Endodermal cell (in vitro differentiated cells): ENCODE measurements around the gene AGBL1. TPM values are rescaled to one million over a fixed set of nuclear protein-coding genes. Genes with fewer than 3 reads are reported as not detected.

Experiments
- DNase-seq: peaks from one replicate; pipeline ENCODE4 v3.0.0-alpha.2; 2017
- H3K27ac ChIP-seq: 2 replicates; pipeline ENCODE4 v1.5.1; 2013; ENCODE audit warnings: mild to moderate bottlenecking, low read depth, low read length, moderate library complexity
- H3K27me3 ChIP-seq: 2 replicates; pipeline ENCODE4 v1.6.1; 2013; ENCODE audit warnings: mild to moderate bottlenecking, low read length, moderate library complexity; ENCODE audit not compliant: insufficient read depth, control insufficient read depth, poor library complexity, severe bottlenecking
- H3K36me3 ChIP-seq: 2 replicates; pipeline ENCODE4 v1.7.0; 2013; ENCODE audit warnings: mild to moderate bottlenecking, low read length, moderate library complexity; ENCODE audit not compliant: control insufficient read depth, insufficient read depth
- H3K4me1 ChIP-seq: one replicate; pipeline ENCODE4 v1.7.0; 2013; ENCODE audit warnings: low read length; ENCODE audit not compliant: control insufficient read depth, insufficient read depth
- H3K4me3 ChIP-seq: 2 replicates; pipeline ENCODE4 v1.5.1; 2013; ENCODE audit warnings: mild to moderate bottlenecking, low read length, moderate library complexity
- H3K9ac ChIP-seq: 2 replicates; pipeline ENCODE4 v1.6.1; 2013; ENCODE audit warnings: mild to moderate bottlenecking, low read length, moderate library complexity; ENCODE audit not compliant: poor library complexity, severe bottlenecking; ENCODE audit errors: extremely low read depth
- H3K9me3 ChIP-seq: 2 replicates; pipeline ENCODE4 v1.6.1; 2013; ENCODE audit warnings: mild to moderate bottlenecking, low read length, moderate library complexity; ENCODE audit not compliant: control insufficient read depth
- H3K27ac Mint-ChIP-seq: 2 replicates; pipeline ENCODE4 v1.8.0; 2020; ENCODE audit warnings: mixed read lengths
- H3K27me3 Mint-ChIP-seq: 2 replicates; pipeline ENCODE4 v1.8.0; 2021; ENCODE audit warnings: mild to moderate bottlenecking, mixed read lengths; ENCODE audit not compliant: insufficient read depth
- H3K36me3 Mint-ChIP-seq: 2 replicates; pipeline ENCODE4 v1.8.0; 2020; ENCODE audit warnings: low read depth, mixed read lengths
- H3K4me1 Mint-ChIP-seq: 2 replicates; pipeline ENCODE4 v1.8.0; 2020; ENCODE audit warnings: mixed read lengths
- H3K4me3 Mint-ChIP-seq: 2 replicates; pipeline ENCODE4 v1.8.0; 2020; ENCODE audit warnings: mild to moderate bottlenecking, moderate library complexity, mixed read lengths
- H3K9me3 Mint-ChIP-seq: 2 replicates; pipeline ENCODE4 v1.8.0; 2020; ENCODE audit warnings: mild to moderate bottlenecking, mixed read lengths
- CTCF ChIP-seq: fragments of 200-600 bp; sonication (generic); conservative IDR thresholded peaks from 2 replicates; pipeline ENCODE4 v1.5.0; 2021; ENCODE audit warnings: antibody characterized with exemption, mild to moderate bottlenecking
- WGBS, 2 experiments: methylation state at CpG; one replicate each; pipeline versions ENCODE4 v1.1.5 to v1.1.7; 2013; ENCODE audit warnings: missing lambda C conversion rate in 2 of 2, mixed read lengths in 1 of 2; ENCODE audit not compliant: insufficient coverage in 1 of 2, insufficient read length in 1 of 2; 5-methylcytosine and 5-hydroxymethylcytosine counted together
- total RNA-seq, 2 donors: library from RNA; stranded (reverse); fragmentation: NEBNext Ultra II Directional in 1 of 2; extraction: Animal tissue kit (Norgen Biotek cat#: 25700) in 1 of 2; gene quantifications; 2 replicates in 1 of 2; 3 replicates in 1 of 2; pipeline ENCODE4 v1.2.1, GENCODE V29; 2021

The AGBL1 gene
- total RNA-seq, 2 donors from 2014 or later, result 0.07 to 0.11 TPM

GRCh38 chr15:86850939-86851338, 771.3 kb downstream of the AGBL1 start:
- no peaks in the 10 kb centered on the region for H3K27me3 ChIP-seq
- H3K9ac ChIP-seq, result no peak overlapping the region
- Mint-ChIP-seq H3K27ac (no peak overlapping the region), H3K27me3 (no peaks in the 10 kb centered on the region), H3K4me3 (no peak overlapping the region), H3K4me1 (peaks cover 10% of the 10 kb centered on the region), H3K9me3 (no peaks in the 10 kb centered on the region), H3K36me3 (no peaks in the 10 kb centered on the region)
- no peak for DNase-seq
- WGBS, 2 experiments, result 100% methylated on average over 1 of the region's 1 CpG; no CpG with 5 or more reads in 1 of the 2 experiments
- H3K36me3 ChIP-seq, result no peaks in the 10 kb centered on the region
- no peak overlapping the region for H3K4me3 ChIP-seq
- H3K9me3 ChIP-seq, result no peaks in the 10 kb centered on the region
- no peak overlapping the region for H3K27ac ChIP-seq
- peaks cover 4% of the 10 kb centered on the region for H3K4me1 ChIP-seq
- no peak for TF ChIP-seq CTCF

- no peak overlapping the region for H3K27ac ChIP-seq
- H3K9ac ChIP-seq, result no peak overlapping the region
- H3K27me3 Mint-ChIP-seq, result peaks cover 4% of the 10 kb centered on the region
- 94 to 95% methylated on average over 2 of the region's 2 CpGs for WGBS, 2 experiments
- H3K36me3 Mint-ChIP-seq, result no peaks in the 10 kb centered on the region
- no peak overlapping the region for H3K27ac Mint-ChIP-seq
- no peak overlapping the region for H3K4me3 ChIP-seq
- H3K4me1 Mint-ChIP-seq, result peaks cover 14% of the 10 kb centered on the region
- H3K4me3 Mint-ChIP-seq, result no peak overlapping the region
- H3K4me1 ChIP-seq, result peaks cover 6% of the 10 kb centered on the region
- H3K9me3 ChIP-seq, result no peaks in the 10 kb centered on the region
- H3K27me3 ChIP-seq, result no peaks in the 10 kb centered on the region
- no peak for DNase-seq
- H3K36me3 ChIP-seq, result no peaks in the 10 kb centered on the region
- TF ChIP-seq CTCF, result no peak
- H3K9me3 Mint-ChIP-seq, result no peaks in the 10 kb centered on the region
Measured at GRCh38 chr15:86852741-86853140, 773.1 kb downstream of the AGBL1 start.

- Histone ChIP-seq H3K9ac (no peak overlapping the region), H3K4me1 (peaks cover 6% of the 10 kb centered on the region), H3K27me3 (no peaks in the 10 kb centered on the region), H3K36me3 (no peaks in the 10 kb centered on the region), H3K27ac (no peak overlapping the region), H3K4me3 (no peak overlapping the region), H3K9me3 (no peaks in the 10 kb centered on the region)
- H3K4me3 Mint-ChIP-seq, result no peak overlapping the region
- H3K9me3 Mint-ChIP-seq, result no peaks in the 10 kb centered on the region
- no peak for TF ChIP-seq CTCF
- peaks cover 13% of the 10 kb centered on the region for H3K4me1 Mint-ChIP-seq
- H3K27ac Mint-ChIP-seq, result no peak overlapping the region
- no peaks in the 10 kb centered on the region for H3K36me3 Mint-ChIP-seq
- H3K27me3 Mint-ChIP-seq, result peaks cover 4% of the 10 kb centered on the region
- no peak for DNase-seq
- WGBS, 2 experiments, result 97 to 100% methylated on average over 1 of the region's 1 CpG
Measured at GRCh38 chr15:86854176-86854575, 774.5 kb downstream of the AGBL1 start.
